Mammary epithelial cell (primary cell): Measurements from ENCODE around the gene AKAP13.

Source experiments
- CTCF ChIP-seq, 2 donors: IDR thresholded peaks in 1 of 2; conservative IDR thresholded peaks in 1 of 2; 2 replicates each; pipeline ENCODE4 v1.5.1; 2011 to 2012; ENCODE audit warnings: inconsistent platforms in 2 of 2, low read length in 2 of 2, mild to moderate bottlenecking in 2 of 2, control low read depth in 1 of 2, low read depth in 1 of 2; ENCODE audit not compliant: insufficient read depth in 1 of 2; ENCODE audit errors: extremely low read depth in 1 of 2
- EZH2 ChIP-seq: IDR thresholded peaks from 2 replicates; pipeline ENCODE4 v1.6.1; 2012; ENCODE audit warnings: low read length, inconsistent platforms, borderline replicate concordance

GRCh38 chr15:85607842-85608241 lies 227.4 kb downstream of the AKAP13 start:
- no peak for TF ChIP-seq CTCF (conservative IDR thresholded peaks at IDR 0.05 in 1 of 2, IDR thresholded peaks at IDR 0.05 in 1 of 2; ENCODE audit: extremely low read depth in 1 of 2, insufficient read depth in 1 of 2, low read depth in 1 of 2, low read length in 2 of 2)
- no peak for TF ChIP-seq EZH2
